Hepatocyte (in vitro differentiated cells): ENCODE measurements around the gene ITGB1. TPM values are rescaled to one million over a fixed set of nuclear protein-coding genes. Genes with fewer than 3 reads are reported as not detected.

Source experiments
- DNase-seq: peaks from one replicate; pipeline ENCODE4 v3.0.0-alpha.2; 2016; ENCODE audit warnings: low spot score
- H2AFZ ChIP-seq: fragments of 200-600 bp; sonication (generic); 2 replicates; pipeline ENCODE4 v1.6.0; 2016; ENCODE audit warnings: antibody characterized with exemption, mild to moderate bottlenecking
- H3K27ac ChIP-seq: fragments of 200-600 bp; sonication (generic); 2 replicates; pipeline ENCODE4 v1.5.1; 2016; ENCODE audit warnings: mild to moderate bottlenecking
- H3K27me3 ChIP-seq: fragments of 200-600 bp; sonication (generic); 2 replicates; pipeline ENCODE4 v1.6.1; 2016
- H3K36me3 ChIP-seq: fragments of 200-600 bp; sonication (generic); replicated peaks from 2 replicates; pipeline ENCODE4 v1.5.1; 2016; ENCODE audit warnings: low read depth; ENCODE audit not compliant: insufficient read depth
- H3K4me1 ChIP-seq: fragments of 200-600 bp; sonication (generic); 2 replicates; pipeline ENCODE4 v1.5.1; 2016; ENCODE audit warnings: mild to moderate bottlenecking, moderate library complexity; ENCODE audit not compliant: insufficient read depth
- H3K4me2 ChIP-seq: fragments of 200-600 bp; sonication (generic); 2 replicates; pipeline ENCODE4 v1.6.0; 2016
- H3K4me3 ChIP-seq: fragments of 200-600 bp; sonication (generic); 2 replicates; pipeline ENCODE4 v1.5.1; 2016; ENCODE audit warnings: mild to moderate bottlenecking
- H3K79me2 ChIP-seq: fragments of 200-600 bp; sonication (generic); 2 replicates; pipeline ENCODE4 v1.6.0; 2017; ENCODE audit warnings: mild to moderate bottlenecking
- H3K9me2 ChIP-seq: fragments of 200-600 bp; sonication (generic); replicated peaks from 2 replicates; pipeline ENCODE4 v1.6.0; 2017; ENCODE audit warnings: mild to moderate bottlenecking; ENCODE audit not compliant: insufficient read depth
- H3K9me3 ChIP-seq: fragments of 200-600 bp; sonication (generic); 2 replicates; pipeline ENCODE4 v1.5.1; 2016; ENCODE audit warnings: low read depth, mild to moderate bottlenecking
- H4K20me1 ChIP-seq: fragments of 200-600 bp; sonication (generic); 2 replicates; pipeline ENCODE4 v1.6.0; 2016; ENCODE audit warnings: mild to moderate bottlenecking; ENCODE audit not compliant: insufficient read depth, poor library complexity, severe bottlenecking
- EZH2 ChIP-seq: fragments of 200-600 bp; sonication (generic); IDR thresholded peaks from 2 replicates; pipeline ENCODE4 v1.6.1; 2016; ENCODE audit warnings: antibody characterized with exemption, mild to moderate bottlenecking, borderline replicate concordance
- EZH2phosphoT487 ChIP-seq: fragments of 200-600 bp; sonication (generic); IDR thresholded peaks from one replicate; pipeline ENCODE4 v1.6.1; 2018; ENCODE audit warnings: antibody characterized with exemption, mild to moderate bottlenecking, low read depth, moderate library complexity; ENCODE audit not compliant: unreplicated experiment, severe bottlenecking
- WGBS: methylation state at CpG from one replicate; pipeline ENCODE4 v1.1.6; 2016; ENCODE audit warnings: low lambda C conversion rate; ENCODE audit errors: missing lambda C conversion rate; 5-methylcytosine and 5-hydroxymethylcytosine counted together
- polyA plus RNA-seq: library from polyadenylated mRNA; unstranded; fragments of >200 nt; fragmentation: Nextera tagmentation; extraction: Ambion mirVana; gene quantifications from 2 replicates; pipeline ENCODE4 v1.2.1, GENCODE V29; 2016
- total RNA-seq: library from RNA; depleted of rRNA; stranded (reverse); fragments of >200 nt; gene quantifications from 2 replicates; pipeline ENCODE4 v1.2.3, GENCODE V29; 2014
- TF ChIP-seq, protein P1 (sequence below): fragments of 200-600 bp; sonication (generic); IDR thresholded peaks from 2 replicates; pipeline ENCODE4 v1.5.1; 2016; ENCODE audit warnings: antibody characterized with exemption, mild to moderate bottlenecking; ENCODE audit not compliant: poor library complexity

ITGB1 gene
- total and polyA plus RNA-seq, 2 experiments from 2014 or later = 291 to 552 TPM

DNA sequence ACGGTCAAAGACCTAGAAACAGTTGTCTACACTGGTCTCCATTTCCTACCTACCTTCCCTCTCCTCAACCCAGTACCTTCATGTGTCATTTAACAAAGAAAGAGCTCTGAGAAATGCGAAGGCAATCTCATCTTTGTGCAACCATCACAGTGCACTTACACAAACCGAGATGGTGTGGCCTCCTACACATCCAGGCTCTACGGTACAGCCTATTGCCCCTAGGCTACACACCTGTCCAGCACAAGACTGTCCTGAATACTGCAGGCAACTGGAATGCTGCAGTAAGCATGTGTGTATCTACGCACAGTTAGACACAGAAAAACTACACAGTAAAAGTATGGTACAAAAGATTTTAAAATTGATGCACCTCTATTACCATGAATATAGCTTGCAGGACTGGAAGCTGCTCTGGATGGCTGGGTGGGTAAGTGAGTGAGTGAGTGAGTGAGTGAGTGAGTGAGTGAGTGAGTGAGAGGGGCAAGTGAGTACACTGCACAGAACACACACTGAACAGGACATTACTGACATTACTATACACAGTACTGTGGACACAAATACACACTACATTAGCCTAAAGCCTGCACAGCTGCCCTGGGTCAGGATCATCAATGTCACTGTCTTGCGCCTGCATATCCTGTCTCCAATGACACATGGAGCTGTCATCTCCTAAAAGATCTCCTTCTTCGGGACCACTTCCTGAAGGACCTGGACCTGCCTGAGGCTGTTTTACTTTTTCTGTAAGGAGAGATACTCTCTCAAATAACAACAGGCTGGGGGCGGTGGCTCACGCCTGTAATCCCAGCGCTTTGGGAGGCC is 18.5 kb downstream of the ITGB1 start:
- H3K4me1 ChIP-seq = peaks cover 16% of the 10 kb centered on the region
- H3K9me3 ChIP-seq = no peaks in the 10 kb centered on the region
- H4K20me1 ChIP-seq = peaks cover 100% of the 10 kb centered on the region
- H3K27me3 ChIP-seq = no peaks in the 10 kb centered on the region
- H3K4me3 ChIP-seq = no peak overlapping the region
- 88% methylated on average over 10 of the region's 10 CpGs for WGBS
- TF ChIP-seq EZH2 = no peak
- TF ChIP-seq, protein P1, sequence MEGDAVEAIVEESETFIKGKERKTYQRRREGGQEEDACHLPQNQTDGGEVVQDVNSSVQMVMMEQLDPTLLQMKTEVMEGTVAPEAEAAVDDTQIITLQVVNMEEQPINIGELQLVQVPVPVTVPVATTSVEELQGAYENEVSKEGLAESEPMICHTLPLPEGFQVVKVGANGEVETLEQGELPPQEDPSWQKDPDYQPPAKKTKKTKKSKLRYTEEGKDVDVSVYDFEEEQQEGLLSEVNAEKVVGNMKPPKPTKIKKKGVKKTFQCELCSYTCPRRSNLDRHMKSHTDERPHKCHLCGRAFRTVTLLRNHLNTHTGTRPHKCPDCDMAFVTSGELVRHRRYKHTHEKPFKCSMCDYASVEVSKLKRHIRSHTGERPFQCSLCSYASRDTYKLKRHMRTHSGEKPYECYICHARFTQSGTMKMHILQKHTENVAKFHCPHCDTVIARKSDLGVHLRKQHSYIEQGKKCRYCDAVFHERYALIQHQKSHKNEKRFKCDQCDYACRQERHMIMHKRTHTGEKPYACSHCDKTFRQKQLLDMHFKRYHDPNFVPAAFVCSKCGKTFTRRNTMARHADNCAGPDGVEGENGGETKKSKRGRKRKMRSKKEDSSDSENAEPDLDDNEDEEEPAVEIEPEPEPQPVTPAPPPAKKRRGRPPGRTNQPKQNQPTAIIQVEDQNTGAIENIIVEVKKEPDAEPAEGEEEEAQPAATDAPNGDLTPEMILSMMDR = no peak
- TF ChIP-seq EZH2phosphoT487 = no peak
- no peak overlapping the region for H2AFZ ChIP-seq
- no peak for DNase-seq
- peak overlapping the region; percentile 68 for H3K4me2 ChIP-seq
- no peaks in the 10 kb centered on the region for H3K9me2 ChIP-seq
- H3K79me2 ChIP-seq = peaks cover 93% of the 10 kb centered on the region
- no peak overlapping the region for H3K27ac ChIP-seq
- H3K36me3 ChIP-seq = no peaks in the 10 kb centered on the region

DNA sequence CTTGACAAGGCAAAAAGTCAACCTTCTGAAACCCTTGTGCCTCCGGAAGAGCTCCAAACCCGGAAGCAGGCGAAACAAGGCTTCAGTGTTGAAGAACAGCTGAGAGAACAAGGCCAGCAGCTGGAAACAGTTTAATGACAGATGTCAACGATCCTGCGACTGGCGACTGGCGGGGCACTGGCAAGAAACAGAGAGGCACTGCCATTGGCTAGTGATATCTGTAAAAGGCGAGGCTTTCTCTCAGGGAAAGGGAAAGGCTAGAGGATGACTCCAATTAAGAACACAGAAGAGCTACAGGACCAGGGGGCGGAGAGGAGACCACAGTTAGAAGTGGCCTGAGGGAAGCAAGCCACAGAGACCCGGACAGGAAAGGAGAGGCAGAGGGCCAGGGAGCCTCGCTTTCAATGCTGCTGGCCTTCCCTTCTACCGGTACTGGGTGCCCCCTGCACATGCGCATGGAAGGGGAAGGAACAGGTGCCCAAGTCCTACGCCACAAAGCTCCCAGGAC is 19.4 kb downstream of the ITGB1 start:
- Histone ChIP-seq H3K79me2 (peaks cover 93% of the 10 kb centered on the region), H3K27ac (peak overlapping the region; percentile 77), H3K9me2 (no peaks in the 10 kb centered on the region), H3K27me3 (no peaks in the 10 kb centered on the region), H3K36me3 (no peaks in the 10 kb centered on the region), H2AFZ (no peak overlapping the region), H3K4me2 (peak overlapping the region; percentile 68), H4K20me1 (peaks cover 91% of the 10 kb centered on the region), H3K4me1 (peaks cover 16% of the 10 kb centered on the region), H3K9me3 (no peaks in the 10 kb centered on the region), H3K4me3 (no peak overlapping the region)
- WGBS = 51% methylated on average over 14 of the region's 14 CpGs
- peak; percentile 51 for DNase-seq
- TF ChIP-seq EZH2phosphoT487 (no peak), EZH2 (no peak)
- TF ChIP-seq, protein P1 = no peak

DNA sequence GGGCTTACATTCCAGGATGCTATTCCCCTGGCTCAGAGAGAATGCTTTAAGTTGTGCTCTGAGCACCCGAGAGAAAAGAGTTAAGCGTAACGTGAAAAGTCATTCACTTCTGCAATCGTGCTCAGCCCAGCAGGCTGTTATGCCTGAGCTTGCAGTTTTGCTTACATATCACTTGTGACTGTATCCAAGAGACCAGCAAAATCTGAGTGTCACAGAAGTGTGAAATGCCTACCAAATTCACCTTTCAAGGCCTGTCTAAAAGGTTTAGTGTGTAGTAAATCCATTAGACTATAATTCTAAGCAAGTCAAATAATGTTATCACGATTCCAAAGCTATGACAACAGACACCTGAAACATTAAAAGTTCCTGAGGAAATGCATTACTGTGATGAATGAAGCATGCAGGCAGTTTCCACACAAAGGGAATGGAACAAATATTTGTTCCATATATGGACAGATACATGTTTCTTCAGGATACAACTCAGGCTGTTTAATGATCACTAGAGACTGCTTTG is 20.1 kb downstream of the ITGB1 start:
- peaks cover 16% of the 10 kb centered on the region for H3K4me1 ChIP-seq
- 23% methylated on average over 5 of the region's 5 CpGs for WGBS

More for the DNA sequence above, 20.1 kb downstream of the ITGB1 start:
- H3K9me3 ChIP-seq = no peaks in the 10 kb centered on the region
- peak overlapping the region; percentile 68 for H3K4me2 ChIP-seq
- H3K36me3 ChIP-seq = no peaks in the 10 kb centered on the region
- peak overlapping the region; percentile 77 for H3K27ac ChIP-seq
- no peak overlapping the region for H2AFZ ChIP-seq
- H3K4me3 ChIP-seq = no peak overlapping the region
- peaks cover 93% of the 10 kb centered on the region for H3K79me2 ChIP-seq
- peak; percentile 60 for DNase-seq
- H4K20me1 ChIP-seq = peaks cover 90% of the 10 kb centered on the region
- no peaks in the 10 kb centered on the region for H3K27me3 ChIP-seq
- TF ChIP-seq EZH2 (no peak), EZH2phosphoT487 (no peak)
- TF ChIP-seq, protein P1 = no peak
- H3K9me2 ChIP-seq = no peaks in the 10 kb centered on the region
